ENCODE results near the gene KDR.

DNA sequence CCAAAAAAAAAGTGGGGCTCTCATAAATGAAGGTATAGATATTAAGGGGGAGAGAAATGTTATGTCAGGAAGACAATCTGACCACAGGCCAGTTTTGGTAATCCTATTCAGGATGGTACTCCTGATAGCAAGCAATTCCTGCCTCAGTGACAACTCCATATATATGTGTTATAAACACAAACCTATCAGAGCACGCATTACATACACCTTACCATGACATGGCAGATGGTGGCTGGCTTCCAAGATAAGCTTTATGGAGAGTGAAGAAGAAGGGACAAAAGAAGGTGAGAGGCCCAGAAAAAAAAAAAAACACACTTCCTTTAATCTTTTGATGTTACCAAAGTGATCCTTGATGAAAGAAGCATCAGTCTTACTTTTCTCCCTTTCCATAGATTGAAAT, 29.5 kb upstream of the KDR start:
- TF ChIP-seq ZNF384 (IDR thresholded peaks at IDR 0.05) (no peak), NFRKB (IDR thresholded peaks at IDR 0.05) (no peak), BHLHE40 (IDR thresholded peaks at IDR 0.05; ENCODE audit: borderline replicate concordance) (no peak), SP1 (IDR thresholded peaks at IDR 0.05) (no peak), L3MBTL2 (conservative IDR thresholded peaks at IDR 0.05) (no peak), FOXM1 (IDR thresholded peaks at IDR 0.05; ENCODE audit: borderline replicate concordance) (no peak), SUZ12 (IDR thresholded peaks at IDR 0.05) (no peak)

Measured in HEK293T (cell line).